Measurements from ENCODE around the gene ARHGEF28. TPM values are rescaled to one million over a fixed set of nuclear protein-coding genes. Genes with fewer than 3 reads are reported as not detected.

ARHGEF28 gene
- total RNA-seq (2014; rRNA removed; shearing (Covaris generic)) = 24.4 and 28.0 TPM in 2 replicates

GRCh38 chr5:73625944-73626811 lies at the start of gene ARHGEF28:
TSS of gene ARHGEF28 (plus strand) at chr5:73626196. CDS start at chr5:73684852, 58,656 bp downstream.

Small RNAs within 50 kb of the gene (small RNA-seq; reads per million reads assigned to genes)
- not detected for gene RNU7-196P

Other genes starting within 250 kb of the ARHGEF28 start
- 8.5 and 16.1 TPM in 2 replicates for gene FOXD1, start 177.4 kb upstream of the ARHGEF28 start, total RNA-seq (2014; rRNA removed; shearing (Covaris generic))
- gene BTF3, start 127.8 kb upstream of the ARHGEF28 start, total RNA-seq (2014; rRNA removed; shearing (Covaris generic)) = 708 and 759 TPM in 2 replicates
- 9.1 and 11.6 TPM in 2 replicates for gene ANKRA2, start 60.6 kb upstream of the ARHGEF28 start, total RNA-seq (2014; rRNA removed; shearing (Covaris generic))
- 43.3 and 45.3 TPM in 2 replicates for gene UTP15, start 60.5 kb upstream of the ARHGEF28 start, total RNA-seq (2014; rRNA removed; shearing (Covaris generic))

Data from A375 (cell line).